MM.1S (cell line): ENCODE results near the gene PKP4.

ENCODE experiments used
- CTCF ChIP-seq: fragments of 300-600 bp; sonication (generic); IDR thresholded peaks from 2 replicates; pipeline ENCODE4 v1.5.1; 2016; ENCODE audit warnings: antibody characterized with exemption, low read length, mixed read lengths
- EZH2 ChIP-seq: fragments of 300-600 bp; sonication (generic); optimal IDR thresholded peaks from 2 replicates; pipeline ENCODE3; 2017; ENCODE audit warnings: low read depth, mild to moderate bottlenecking, antibody characterized with exemption, low read length, mixed read lengths
- EZH2phosphoT487 ChIP-seq: fragments of 300-600 bp; sonication (generic); IDR thresholded peaks from 2 replicates; pipeline ENCODE4 v1.6.1; 2018; ENCODE audit warnings: antibody characterized with exemption, low read length

GRCh38 chr2:158573739-158574138 lies 117.0 kb downstream of the PKP4 start:
- TF ChIP-seq CTCF (no peak), EZH2 (no peak), EZH2phosphoT487 (no peak)
